ENCODE measurements around the gene PTPRU. TPM values are rescaled to one million over a fixed set of nuclear protein-coding genes. Genes with fewer than 3 reads are reported as not detected.

The PTPRU gene
- total and polyA plus RNA-seq, 2 of the 8 experiments (the other 6 are each of a cell fraction or from before 2014, with no cell fraction given), result 33.8 to 41.8 TPM

DNA sequence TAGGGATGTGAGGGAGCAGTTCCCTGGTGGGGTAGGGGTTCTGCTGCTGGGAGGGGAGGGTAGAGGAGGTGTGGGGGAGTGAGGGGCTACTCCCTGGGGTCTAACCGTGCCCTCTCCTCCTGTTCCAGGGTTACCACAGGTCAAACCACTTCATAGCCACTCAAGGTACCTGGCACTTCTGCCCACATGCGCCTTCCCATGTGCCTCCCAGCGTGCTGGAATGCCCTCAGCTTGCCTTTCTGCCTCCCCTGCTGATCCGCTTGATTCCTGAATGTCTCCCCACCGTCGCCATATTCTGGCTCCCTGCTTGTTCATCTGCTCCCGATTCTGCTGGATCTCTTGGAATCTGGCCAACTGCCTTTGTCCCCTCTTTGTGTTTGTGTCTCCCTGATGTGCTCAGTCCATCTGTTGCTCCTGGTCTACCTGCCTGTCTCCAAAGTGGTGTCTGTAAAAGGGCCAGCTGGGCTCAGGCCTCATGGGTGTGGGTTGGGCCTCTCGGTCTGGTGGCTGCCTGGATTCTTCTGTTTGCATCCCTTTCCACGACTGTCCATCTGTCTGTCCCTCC lies 74.4 kb downstream of the PTPRU start:
- no peak overlapping the region for H2BK12ac ChIP-seq (ENCODE audit: low read depth, low read length)
- no peak overlapping the region for H2AFZ ChIP-seq (ENCODE audit: low read length)
- POLR2A ChIA-PET (ENCODE audit: partially characterized antibody), result interaction anchor here (0.6 kb wide), 1 partner anchor 26 kb away, joined by 3 read pairs; no protein-coding TSS in a partner anchor
- H3K4me2 ChIP-seq (ENCODE audit: insufficient read depth in 1 of 2, low read depth in 2 of 2, low read length in 2 of 2), result no peak overlapping the region
- no peak overlapping the region for H3K27ac ChIP-seq (ENCODE audit: low read depth, low read length)
- H2AK5ac ChIP-seq (ENCODE audit: low read depth, low read length), result no peak overlapping the region
- no peaks in the 10 kb centered on the region for H3K9me3 ChIP-seq (ENCODE audit: insufficient read depth in 2 of 2, low read depth in 1 of 2, low read length in 1 of 2)
- no peaks in the 10 kb centered on the region for H3K79me1 ChIP-seq (ENCODE audit: low read depth, low read length)
- no peak for DNase-seq (ENCODE audit: low read depth in 1 of 2, low spot score in 2 of 2)
- no peak overlapping the region for H2BK5ac ChIP-seq (ENCODE audit: low read depth, low read length)
- TF ChIP-seq GTF2F1 (IDR thresholded peaks at IDR 0.05; ENCODE audit: borderline replicate concordance, low read depth, low read length) (no peak), KDM4A (IDR thresholded peaks at IDR 0.05; ENCODE audit: low read depth, low read length, severe bottlenecking) (no peak), CEBPB (IDR thresholded peaks at IDR 0.05; ENCODE audit: low read depth, low read length) (no peak), RBBP5 (IDR thresholded peaks at IDR 0.05; ENCODE audit: borderline replicate concordance, low read depth, low read length) (no peak), TBP (IDR thresholded peaks at IDR 0.05; ENCODE audit: low read depth, low read length) (no peak), JUN (IDR thresholded peaks at IDR 0.05; ENCODE audit: low read depth, low read length) (no peak), PHF8 (conservative IDR thresholded peaks at IDR 0.05; ENCODE audit: low read depth, low read length) (no peak), POLR2AphosphoS5 (IDR thresholded peaks at IDR 0.05; ENCODE audit: low read depth, low read length) (no peak)
- TF ChIP-seq, protein P1, sequence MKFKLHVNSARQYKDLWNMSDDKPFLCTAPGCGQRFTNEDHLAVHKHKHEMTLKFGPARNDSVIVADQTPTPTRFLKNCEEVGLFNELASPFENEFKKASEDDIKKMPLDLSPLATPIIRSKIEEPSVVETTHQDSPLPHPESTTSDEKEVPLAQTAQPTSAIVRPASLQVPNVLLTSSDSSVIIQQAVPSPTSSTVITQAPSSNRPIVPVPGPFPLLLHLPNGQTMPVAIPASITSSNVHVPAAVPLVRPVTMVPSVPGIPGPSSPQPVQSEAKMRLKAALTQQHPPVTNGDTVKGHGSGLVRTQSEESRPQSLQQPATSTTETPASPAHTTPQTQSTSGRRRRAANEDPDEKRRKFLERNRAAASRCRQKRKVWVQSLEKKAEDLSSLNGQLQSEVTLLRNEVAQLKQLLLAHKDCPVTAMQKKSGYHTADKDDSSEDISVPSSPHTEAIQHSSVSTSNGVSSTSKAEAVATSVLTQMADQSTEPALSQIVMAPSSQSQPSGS (IDR thresholded peaks at IDR 0.05; ENCODE audit: low read length), result no peak
- TF ChIP-seq, protein P2, sequence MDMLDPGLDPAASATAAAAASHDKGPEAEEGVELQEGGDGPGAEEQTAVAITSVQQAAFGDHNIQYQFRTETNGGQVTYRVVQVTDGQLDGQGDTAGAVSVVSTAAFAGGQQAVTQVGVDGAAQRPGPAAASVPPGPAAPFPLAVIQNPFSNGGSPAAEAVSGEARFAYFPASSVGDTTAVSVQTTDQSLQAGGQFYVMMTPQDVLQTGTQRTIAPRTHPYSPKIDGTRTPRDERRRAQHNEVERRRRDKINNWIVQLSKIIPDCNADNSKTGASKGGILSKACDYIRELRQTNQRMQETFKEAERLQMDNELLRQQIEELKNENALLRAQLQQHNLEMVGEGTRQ (IDR thresholded peaks at IDR 0.05; ENCODE audit: low read length), result no peak
- CTCF ChIA-PET (ENCODE audit: partially characterized antibody), result interaction anchor here (1.6 to 2.6 kb wide), 3 partner anchors 29 to 70 kb away, joined by 4 to 9 read pairs (median 6); no protein-coding TSS in a partner anchor
- H2BK15ac ChIP-seq (ENCODE audit: low read length), result no peak overlapping the region
- H4K91ac ChIP-seq (replicated peaks; ENCODE audit: insufficient read length, low read length), result no peak overlapping the region
- H3K4me1 ChIP-seq (replicated peaks in 1 of 4; ENCODE audit: control insufficient read depth in 3 of 4, insufficient read depth in 4 of 4, low read length in 3 of 4), result no peaks in the 10 kb centered on the region
- no peak overlapping the region for H3K14ac ChIP-seq (ENCODE audit: insufficient read length)
- H3K23ac ChIP-seq (ENCODE audit: insufficient read length), result no peak overlapping the region
- no peak overlapping the region for H3K4ac ChIP-seq (replicated peaks; ENCODE audit: insufficient read length, low read depth, low read length)
- no peak overlapping the region for H3K4me3 ChIP-seq (ENCODE audit: extremely low read depth in 1 of 4, insufficient read depth in 2 of 4, low read depth in 3 of 4, low read length in 4 of 4)
- H4K8ac ChIP-seq (ENCODE audit: extremely low read depth, insufficient read depth, low read length), result no peak overlapping the region; the same call in 1 of the 2 replicates
- no peak overlapping the region for H2BK20ac ChIP-seq (ENCODE audit: low read length)
- H3K27me3 ChIP-seq (replicated peaks in 1 of 4; ENCODE audit: control insufficient read depth in 3 of 4, extremely low read depth in 1 of 4, insufficient read depth in 3 of 4, low read length in 3 of 4), result no peaks in the 10 kb centered on the region
- peaks cover 0 to 9% of the 10 kb centered on the region in 2 experiments for H4K20me1 ChIP-seq (replicated peaks in 1 of 2; ENCODE audit: control insufficient read depth in 1 of 2, insufficient read depth in 2 of 2, low read length in 2 of 2)
- no peak overlapping the region for H3K18ac ChIP-seq (ENCODE audit: extremely low read depth, low read length)
- H3K79me2 ChIP-seq (ENCODE audit: control insufficient read depth in 1 of 2, insufficient read depth in 2 of 2, low read length in 2 of 2), result no peaks in the 10 kb centered on the region
- no peak overlapping the region for H3K56ac ChIP-seq (replicated peaks; ENCODE audit: insufficient read length, low read depth, low read length)
- FAIRE-seq, result no peak
- no peak overlapping the region for H4K5ac ChIP-seq (ENCODE audit: insufficient read length, low read depth, low read length)
- WGBS, 2 experiments (ENCODE audit: extremely low coverage in 1 of 2, insufficient coverage in 1 of 2, insufficient read length in 1 of 2, insufficient replicate concordance in 2 of 2, low coverage in 1 of 2, low lambda C conversion rate in 2 of 2, missing lambda C conversion rate in 1 of 2), result 94% methylated on average over 9 of the region's 9 CpGs; no CpG with 5 or more reads in 1 of the 2 experiments
- no peak overlapping the region for H2BK120ac ChIP-seq (replicated peaks; ENCODE audit: low read depth, low read length)
- peaks cover 0 to 7% (median 0%) of the 10 kb centered on the region in 4 experiments; a peak in 4 of 8 replicates for H3K36me3 ChIP-seq (ENCODE audit: control insufficient read depth in 2 of 4, insufficient read depth in 4 of 4, low read length in 3 of 4)
- H3K9ac ChIP-seq (replicated peaks in 1 of 4; ENCODE audit: extremely low read depth in 1 of 4, low read depth in 3 of 4, low read length in 3 of 4), result no peak overlapping the region
- H3K23me2 ChIP-seq (ENCODE audit: low read depth, low read length), result no peaks in the 10 kb centered on the region; the same call in 1 of the 2 replicates

Measured in H1 (cell line).